ENCODE data around the gene SH2D3A.

Gene SH2D3A

DNA sequence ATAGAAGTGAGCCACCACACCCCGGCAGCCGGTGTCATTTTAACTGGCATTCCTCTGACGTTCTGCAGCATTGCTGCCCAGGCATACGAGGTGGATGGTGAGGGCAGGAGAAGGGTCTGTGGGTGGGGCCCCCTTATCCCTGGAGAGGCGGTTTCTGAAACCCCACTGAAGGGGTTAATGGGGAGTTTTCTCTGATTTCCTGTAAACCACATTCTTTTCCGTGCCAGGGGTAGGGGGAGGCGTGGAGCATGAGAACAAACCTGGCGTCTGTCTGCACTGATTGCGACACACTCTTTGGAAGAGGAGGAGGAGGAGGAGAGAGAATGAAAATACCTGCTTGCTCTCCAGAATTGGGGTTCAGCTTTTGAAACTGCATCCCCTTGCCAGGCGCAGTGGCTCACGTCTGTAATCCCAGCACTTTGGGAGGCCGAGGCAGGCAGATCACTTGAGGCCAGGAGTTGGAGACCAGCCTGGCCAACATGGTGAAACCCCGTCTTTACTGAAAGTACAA lies 44.1 kb downstream of the SH2D3A start:
- TF ChIP-seq, protein P1, sequence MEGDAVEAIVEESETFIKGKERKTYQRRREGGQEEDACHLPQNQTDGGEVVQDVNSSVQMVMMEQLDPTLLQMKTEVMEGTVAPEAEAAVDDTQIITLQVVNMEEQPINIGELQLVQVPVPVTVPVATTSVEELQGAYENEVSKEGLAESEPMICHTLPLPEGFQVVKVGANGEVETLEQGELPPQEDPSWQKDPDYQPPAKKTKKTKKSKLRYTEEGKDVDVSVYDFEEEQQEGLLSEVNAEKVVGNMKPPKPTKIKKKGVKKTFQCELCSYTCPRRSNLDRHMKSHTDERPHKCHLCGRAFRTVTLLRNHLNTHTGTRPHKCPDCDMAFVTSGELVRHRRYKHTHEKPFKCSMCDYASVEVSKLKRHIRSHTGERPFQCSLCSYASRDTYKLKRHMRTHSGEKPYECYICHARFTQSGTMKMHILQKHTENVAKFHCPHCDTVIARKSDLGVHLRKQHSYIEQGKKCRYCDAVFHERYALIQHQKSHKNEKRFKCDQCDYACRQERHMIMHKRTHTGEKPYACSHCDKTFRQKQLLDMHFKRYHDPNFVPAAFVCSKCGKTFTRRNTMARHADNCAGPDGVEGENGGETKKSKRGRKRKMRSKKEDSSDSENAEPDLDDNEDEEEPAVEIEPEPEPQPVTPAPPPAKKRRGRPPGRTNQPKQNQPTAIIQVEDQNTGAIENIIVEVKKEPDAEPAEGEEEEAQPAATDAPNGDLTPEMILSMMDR (IDR thresholded peaks at IDR 0.05; ENCODE audit: control insufficient read depth, insufficient read depth, low read depth, low read length, missing control alignments): no peak
- no peak for DNase-seq (ENCODE audit: low read depth)

DNA sequence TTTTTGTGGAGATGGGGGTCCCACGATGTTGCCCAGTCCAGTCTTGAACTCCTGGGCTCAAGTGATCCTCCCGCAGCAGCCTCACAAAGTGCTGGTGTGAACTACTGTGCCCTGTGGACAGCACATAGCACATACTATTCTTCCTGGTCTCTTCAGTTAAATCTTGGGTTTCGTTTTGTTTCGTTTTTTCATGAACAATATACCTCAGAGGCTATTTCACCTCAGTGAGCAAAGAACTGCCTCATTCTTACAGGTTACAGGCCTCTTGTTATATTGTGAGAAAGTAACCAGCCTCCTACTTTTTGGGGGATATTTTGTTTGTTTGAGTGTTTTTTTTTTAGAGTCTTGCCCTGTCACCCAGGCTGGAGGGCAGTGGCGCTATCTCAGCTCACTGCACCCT lies 45.5 kb downstream of the SH2D3A start:
- H3K4me3 ChIP-seq (ENCODE audit: control insufficient read depth, low read depth, low read length): no peak overlapping the region
- DNase-seq (ENCODE audit: low read depth): no peak
- TF ChIP-seq, protein P1 (IDR thresholded peaks at IDR 0.05; ENCODE audit: control insufficient read depth, insufficient read depth, low read depth, low read length, missing control alignments): no peak

More for the DNA sequence above, 44.1 kb downstream of the SH2D3A start:
- H3K4me3 ChIP-seq (ENCODE audit: control insufficient read depth, low read depth, low read length): no peak overlapping the region

- TF ChIP-seq, protein P1 (IDR thresholded peaks at IDR 0.05; ENCODE audit: control insufficient read depth, insufficient read depth, low read depth, low read length, missing control alignments): no peak
- no peak overlapping the region for H3K4me3 ChIP-seq (ENCODE audit: control insufficient read depth, low read depth, low read length)
- no peak for DNase-seq (ENCODE audit: low read depth)
Measured at GRCh38 chr19:6721138-6721474, 46.1 kb downstream of the SH2D3A start.

- DNase-seq (ENCODE audit: low read depth): no peak
- TF ChIP-seq, protein P1 (IDR thresholded peaks at IDR 0.05; ENCODE audit: control insufficient read depth, insufficient read depth, low read depth, low read length, missing control alignments): no peak
- H3K4me3 ChIP-seq (ENCODE audit: control insufficient read depth, low read depth, low read length): no peak within 1 kb of the TSS
Measured at GRCh38 chr19:6720369-6721137, 46.7 kb downstream of the SH2D3A start, which contains the start of gene C3. C3 (minus strand) TSS chr19:6720650; CDS start chr19:6720589, 61 bp downstream.

- no peak overlapping the region for H3K4me3 ChIP-seq (ENCODE audit: control insufficient read depth, low read depth, low read length)
- TF ChIP-seq, protein P1 (IDR thresholded peaks at IDR 0.05; ENCODE audit: control insufficient read depth, insufficient read depth, low read depth, low read length, missing control alignments): no peak
Measured at GRCh38 chr19:6719992-6720368, 47.3 kb downstream of the SH2D3A start.

DNA sequence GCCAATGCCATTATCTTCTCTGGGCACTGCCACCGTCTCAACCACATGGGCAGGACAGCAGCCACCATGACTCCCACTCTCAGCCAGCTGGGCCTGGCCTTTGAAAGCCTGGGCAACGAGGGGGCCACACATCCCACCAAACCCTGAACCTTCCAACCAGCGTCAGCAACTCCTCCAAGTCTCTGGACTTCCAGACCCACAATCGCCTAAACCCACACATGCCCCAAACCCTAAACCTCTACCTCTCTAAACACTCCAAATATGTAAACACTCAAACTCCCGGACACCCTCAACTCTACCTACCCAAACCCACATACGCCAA lies 47.7 kb downstream of the SH2D3A start:
- H3K4me3 ChIP-seq (ENCODE audit: control insufficient read depth, low read depth, low read length): no peak overlapping the region
- no peak for DNase-seq (ENCODE audit: low read depth)
- TF ChIP-seq, protein P1 (IDR thresholded peaks at IDR 0.05; ENCODE audit: control insufficient read depth, insufficient read depth, low read depth, low read length, missing control alignments): no peak

More at GRCh38 chr19:6719992-6720368, 47.3 kb downstream of the SH2D3A start:
- DNase-seq (ENCODE audit: low read depth): no peak
